GM19328 (cell line): Measurements from ENCODE around the gene NOL9.

Experiments
- ATAC-seq: cut with Tn5 transposase; IDR thresholded peaks from one replicate; pipeline ENCODE4 v1.9.1; 2021; ENCODE audit warnings: mild to moderate bottlenecking, moderate library complexity; ENCODE audit not compliant: unreplicated experiment

The NOL9 gene

DNA sequence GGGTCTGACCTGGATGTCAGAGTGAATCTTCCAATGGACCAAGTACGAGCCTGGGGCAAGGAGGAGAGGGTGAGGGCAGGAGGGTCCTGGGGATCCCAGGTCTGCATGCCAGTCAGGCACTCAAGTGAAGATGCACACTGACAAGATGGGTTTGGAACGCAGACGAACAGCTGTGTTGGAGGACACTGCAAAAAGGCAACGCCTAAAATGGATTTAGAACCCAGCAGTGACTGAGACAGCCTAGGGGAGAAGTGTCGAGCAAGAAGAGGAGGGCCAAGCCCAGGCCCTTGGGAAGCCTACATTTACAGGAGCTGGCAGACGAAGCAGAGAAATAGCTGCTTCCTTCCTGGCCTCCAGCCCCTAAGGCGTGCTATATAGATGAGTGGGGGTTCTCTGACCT is 25.8 kb downstream of the NOL9 start:
- no peak for ATAC-seq

DNA sequence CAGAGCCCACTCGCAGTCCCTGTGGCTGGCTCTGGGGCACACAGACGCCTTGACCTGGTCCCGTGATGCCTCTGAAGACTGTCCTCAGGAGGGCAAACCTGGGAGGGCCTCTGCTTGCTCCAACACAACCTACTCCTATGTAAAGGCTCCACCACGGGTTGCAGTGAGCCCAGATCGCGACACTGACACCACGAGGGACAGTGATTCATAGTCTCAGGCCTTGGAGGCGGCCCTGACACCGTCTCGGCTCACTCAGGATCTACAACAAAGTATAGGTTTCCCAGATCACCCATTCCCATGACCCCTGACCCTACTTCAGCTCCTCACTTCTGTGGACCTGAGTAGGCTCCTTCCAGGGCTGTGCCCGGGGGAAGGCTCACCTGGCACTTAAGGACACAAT is 28.0 kb downstream of the NOL9 start:
- ATAC-seq: no peak

DNA sequence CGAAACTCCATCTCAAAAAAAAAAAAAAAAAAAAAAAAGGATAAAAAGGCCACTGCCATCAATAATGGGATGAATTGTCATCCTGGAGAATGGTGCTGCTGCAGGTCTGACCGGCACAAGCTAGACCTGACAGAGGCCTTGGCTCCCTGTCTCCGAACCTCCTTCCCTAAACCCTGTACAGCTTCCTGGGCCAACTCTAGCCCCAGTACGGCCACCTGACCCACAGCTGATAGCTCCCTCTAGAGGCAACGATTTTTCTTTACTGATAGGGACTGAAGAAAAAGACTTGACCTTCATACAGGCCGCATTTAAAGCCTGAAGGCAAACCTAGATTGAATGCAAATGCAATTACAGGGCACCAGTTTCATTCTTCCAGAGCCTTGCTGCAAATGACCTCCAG is 30.7 kb downstream of the NOL9 start:
- ATAC-seq: no peak

DNA sequence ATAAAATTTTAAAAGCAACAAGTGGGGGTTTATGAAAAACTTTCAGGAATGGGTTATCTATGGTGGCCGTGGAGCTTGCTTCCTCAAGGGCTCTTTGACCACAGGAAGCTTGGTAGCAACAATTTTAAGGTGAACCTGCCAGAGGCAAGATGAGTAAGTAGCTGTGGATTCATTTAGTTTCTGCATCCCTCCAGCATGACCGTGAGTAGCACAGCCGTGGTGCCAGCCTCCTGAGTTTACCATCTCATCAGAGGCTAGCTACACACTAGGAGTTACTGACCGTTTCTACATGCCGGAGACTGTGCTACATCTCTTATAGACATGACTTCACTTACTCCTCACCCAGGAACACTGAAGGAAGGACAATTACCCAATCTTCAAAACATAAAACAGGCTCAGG is 32.8 kb downstream of the NOL9 start:
- ATAC-seq: no peak

DNA sequence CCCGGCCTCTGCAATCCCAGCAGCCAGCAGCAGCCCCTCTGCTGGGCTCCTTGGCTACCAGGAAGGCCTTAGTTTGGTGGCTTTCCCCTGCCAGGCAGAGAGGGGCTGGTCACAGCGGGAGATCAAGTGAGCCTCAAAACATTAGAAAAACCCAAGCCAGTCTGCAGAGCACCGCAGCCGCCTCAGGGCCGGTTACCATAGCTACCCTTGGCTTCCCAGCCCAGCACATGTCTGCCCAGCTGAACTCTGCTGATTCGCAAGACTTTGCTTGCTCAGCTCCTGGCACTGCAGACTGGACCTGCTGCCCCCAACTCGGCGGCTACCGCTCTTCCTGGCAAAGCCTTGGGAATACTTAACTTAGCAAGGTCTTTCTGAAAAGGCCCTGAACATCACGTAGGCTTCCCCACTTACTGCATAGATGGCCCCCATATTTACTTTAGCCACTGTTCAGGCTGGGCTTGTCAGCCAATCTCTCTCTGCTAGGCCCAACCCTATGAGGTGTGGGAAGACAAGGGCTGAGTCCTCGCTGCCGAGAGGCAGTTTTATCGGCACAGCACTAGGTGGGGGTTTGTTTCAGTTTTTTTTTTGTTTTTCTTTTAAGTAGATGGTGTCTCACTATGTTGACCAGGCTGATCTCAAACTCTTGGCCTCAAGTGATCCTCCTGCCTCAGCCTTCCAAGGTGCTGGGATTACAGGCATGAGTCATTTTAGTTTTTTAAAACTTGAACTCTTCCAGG is 34.2 kb downstream of the NOL9 start:
- ATAC-seq: no peak

DNA sequence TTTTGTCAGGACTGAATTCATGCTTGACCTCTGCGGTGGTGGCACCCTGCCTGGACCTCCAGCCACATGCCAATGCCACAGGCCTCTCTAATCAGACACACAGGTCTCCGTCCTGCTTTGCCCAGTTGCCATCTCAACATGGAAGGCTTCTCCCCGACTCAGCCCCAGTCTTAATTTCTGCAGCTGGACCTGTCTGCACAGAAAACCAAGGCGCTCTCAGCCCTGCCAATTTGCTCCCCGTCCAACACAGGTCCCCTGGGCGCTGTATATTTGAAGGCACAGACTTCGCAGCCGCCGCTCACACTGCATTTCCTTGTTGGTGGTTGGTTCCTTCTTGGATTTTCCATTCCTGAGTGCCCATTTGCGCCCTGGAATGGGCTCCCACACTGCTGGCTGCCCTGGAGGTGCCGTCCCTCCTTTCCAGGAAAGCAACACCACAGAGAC is 34.8 kb downstream of the NOL9 start:
- ATAC-seq: no peak

DNA sequence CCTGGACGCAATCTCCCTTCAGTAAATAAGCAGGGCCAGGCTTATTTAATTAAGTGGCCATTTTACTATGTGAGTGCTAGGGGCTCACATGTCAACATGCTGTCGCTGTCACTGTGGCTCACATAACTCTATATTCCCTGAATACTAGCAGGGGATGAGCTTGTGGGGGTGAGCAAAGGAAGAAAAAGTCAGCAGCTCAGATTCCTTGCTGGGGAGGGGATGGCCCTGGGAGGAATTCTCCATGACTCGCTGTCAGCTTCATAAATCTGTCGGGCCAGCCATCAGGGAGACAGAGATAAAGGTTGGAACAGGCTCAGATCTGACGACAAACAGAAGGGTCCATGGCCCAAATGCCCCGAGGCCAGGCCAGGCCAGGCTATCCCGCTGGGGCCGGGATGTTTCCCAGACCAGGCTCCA is 36.9 kb downstream of the NOL9 start:
- no peak for ATAC-seq

DNA sequence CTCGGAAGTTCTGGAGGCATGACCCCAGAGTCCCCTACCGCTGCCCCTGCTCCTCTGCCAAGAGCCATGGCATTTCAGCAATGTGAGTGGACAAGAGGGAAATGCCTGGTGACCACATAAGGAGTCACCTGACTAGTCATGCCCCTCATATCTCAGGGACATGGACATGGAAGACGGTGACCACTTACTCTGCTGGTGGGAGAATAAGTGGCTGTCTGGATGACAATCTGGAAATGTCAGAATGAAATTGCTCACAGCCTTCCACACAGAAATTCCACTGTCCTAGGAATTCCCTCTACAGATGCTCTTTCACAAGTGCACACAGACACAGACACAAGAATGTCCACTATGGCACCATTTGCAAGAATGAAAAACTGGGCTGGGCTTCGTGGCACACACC is 38.5 kb downstream of the NOL9 start:
- no peak for ATAC-seq

DNA sequence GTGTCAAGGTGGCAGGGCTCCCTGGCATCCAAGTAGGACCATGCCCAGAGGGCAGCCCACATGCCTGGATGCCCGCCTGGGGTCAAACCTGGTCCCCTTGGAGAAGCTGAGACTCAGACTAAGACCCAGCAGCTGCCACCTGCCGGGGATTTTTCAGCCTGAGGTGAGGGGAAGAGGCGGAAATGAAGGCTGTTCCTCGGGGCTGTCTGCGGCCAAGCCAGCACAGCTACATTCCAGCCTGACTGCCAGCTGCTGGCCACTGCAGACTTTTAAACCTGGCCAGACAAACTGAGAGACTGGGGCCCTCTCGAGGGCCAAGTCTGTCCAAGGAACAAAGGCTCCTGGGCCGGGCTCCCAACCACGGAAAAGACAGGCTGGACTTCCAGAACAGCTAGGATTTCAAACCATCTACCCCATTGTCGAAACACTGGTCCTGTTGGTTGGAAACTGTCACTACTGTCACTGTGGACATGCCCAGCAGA is 41.0 kb downstream of the NOL9 start:
- ATAC-seq: no peak

DNA sequence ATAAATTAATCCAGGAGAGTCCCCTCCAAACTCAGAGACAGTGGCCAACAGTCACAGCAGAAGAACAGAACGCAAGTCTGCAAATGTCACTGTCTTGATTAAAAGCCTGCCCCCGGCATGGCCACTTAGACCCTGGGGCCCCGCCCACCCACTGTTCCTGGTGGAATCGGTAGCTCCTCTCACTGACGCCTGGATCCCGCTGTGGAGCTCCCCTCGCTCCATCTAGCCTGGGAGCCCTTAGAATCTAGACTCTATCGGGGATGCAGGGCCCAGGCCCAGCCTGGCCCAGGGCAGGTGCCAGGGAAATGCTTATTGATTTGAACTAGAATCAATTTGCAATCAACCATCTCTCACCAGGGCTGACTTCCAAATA is 41.4 kb downstream of the NOL9 start:
- no peak for ATAC-seq

DNA sequence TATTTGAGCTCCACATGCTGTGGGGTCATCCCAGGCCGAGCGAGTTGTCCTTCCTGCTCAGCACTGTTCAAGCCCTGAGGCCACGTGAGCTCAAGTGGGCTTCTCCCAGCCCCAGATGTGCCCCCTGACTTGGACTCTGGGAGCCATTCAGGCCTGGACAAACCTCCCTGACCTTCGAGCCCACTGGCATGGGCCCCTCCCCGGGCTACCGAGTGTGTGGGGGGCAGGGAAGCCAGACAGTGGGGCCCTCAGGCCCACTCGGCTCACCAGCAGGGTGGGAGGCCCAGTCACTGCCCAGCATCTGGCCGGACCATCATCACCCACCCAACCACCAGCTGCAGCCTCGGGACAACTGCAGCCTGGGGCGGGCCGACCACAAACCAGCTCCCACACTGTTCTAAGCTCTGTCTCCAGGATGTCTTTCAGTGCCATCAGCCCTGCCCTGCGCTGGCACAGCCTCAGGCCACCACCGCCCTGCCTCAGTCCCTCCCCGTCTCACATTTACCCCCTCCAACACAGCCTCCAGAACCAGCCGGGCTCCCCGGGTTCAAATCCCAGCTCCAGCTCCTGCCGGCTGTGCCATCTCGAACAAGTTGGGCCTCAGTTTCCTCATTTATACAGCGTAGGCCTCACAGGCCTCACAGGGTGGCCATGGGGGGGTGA is 41.9 kb downstream of the NOL9 start:
- ATAC-seq: no peak

DNA sequence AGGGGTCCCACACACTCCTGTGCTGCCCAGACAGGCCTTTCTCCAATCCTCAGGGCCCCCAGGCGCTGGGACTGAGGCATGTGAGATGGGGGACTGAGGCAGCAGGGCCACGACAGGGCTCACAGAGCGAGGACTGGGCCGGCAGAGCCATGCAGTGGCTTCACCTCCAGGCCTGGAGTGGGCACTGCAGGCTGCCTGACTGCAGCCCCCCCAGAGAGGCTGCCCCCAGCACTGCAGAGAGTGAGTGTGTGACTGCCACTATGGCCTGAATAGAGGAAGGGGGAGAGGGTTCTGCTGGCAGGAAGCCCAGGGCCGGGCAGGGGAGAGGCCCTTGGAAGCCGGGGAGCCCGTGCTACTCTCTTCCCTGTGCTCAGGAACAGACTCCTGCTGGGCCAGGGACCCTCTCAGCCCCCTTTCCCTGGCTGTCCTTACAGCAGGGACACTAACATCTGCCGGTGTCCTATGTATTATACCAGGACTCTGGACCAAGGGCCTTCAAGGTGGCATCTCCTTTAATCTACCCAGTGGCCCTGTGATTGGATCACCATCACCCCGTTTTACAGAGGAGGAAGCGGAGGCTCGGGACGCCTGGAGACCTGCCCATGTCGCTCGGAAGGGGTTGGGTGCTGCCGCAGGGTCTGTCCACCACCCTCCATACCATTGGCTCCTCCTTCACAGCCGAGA is 42.6 kb downstream of the NOL9 start:
- ATAC-seq: no peak

DNA sequence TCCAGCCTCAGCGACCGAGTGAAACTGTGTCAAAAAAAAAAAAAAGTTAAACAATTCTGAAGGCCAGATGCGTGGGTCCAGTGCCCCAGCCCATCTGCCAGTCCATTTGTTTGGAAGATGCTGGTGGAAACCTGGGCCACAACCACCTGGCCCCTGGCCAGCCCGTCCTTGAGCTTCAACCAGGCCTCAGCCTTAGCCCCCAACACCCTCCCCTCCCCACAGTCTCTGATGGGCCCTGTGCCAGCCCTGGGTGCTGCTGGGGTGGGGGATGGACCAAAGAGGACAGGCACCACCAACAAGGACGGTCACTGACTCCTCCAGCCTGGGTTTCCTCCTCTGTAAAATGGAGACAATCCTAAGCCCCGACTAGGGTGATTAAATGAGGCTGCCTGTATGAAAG is 43.3 kb downstream of the NOL9 start:
- ATAC-seq: no peak

DNA sequence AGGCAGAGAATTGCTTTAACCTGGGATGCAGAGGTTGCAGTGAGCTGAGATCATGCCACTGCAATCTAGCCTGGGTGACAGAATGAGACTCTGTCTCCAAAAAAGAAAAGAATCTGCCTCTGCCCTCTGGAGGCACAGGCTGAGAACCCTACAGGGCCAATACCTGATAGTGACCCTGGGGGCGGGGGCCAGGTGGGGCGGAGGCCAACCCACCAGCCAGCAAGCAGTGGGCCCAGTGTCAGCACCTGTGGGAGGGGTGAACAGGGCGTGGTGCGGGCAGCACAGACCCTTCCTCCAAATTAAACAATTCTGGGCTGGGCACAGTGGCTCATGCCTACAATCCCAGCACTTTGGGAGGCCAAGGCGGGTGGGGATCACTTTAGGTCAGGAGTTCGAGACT is 43.8 kb downstream of the NOL9 start:
- ATAC-seq: no peak

DNA sequence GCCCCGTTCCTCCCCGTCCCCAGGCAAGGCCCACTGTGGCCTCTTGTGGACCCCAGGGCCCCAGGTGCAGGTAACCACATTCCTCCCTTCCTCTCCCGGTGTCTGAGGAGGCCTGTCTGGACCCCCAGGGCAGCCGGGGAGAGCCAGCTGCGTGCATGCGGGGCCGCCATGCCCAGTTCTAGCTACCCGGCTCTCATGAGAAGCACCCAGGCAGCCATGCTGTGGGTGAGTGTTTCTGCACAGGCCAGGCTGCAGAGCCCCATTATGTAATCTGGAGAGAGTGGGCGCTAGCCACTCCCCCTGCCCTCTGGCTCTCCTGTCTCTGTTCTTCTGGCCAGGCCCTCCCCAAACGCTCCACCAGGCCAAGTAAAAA is 44.4 kb downstream of the NOL9 start:
- no peak for ATAC-seq

DNA sequence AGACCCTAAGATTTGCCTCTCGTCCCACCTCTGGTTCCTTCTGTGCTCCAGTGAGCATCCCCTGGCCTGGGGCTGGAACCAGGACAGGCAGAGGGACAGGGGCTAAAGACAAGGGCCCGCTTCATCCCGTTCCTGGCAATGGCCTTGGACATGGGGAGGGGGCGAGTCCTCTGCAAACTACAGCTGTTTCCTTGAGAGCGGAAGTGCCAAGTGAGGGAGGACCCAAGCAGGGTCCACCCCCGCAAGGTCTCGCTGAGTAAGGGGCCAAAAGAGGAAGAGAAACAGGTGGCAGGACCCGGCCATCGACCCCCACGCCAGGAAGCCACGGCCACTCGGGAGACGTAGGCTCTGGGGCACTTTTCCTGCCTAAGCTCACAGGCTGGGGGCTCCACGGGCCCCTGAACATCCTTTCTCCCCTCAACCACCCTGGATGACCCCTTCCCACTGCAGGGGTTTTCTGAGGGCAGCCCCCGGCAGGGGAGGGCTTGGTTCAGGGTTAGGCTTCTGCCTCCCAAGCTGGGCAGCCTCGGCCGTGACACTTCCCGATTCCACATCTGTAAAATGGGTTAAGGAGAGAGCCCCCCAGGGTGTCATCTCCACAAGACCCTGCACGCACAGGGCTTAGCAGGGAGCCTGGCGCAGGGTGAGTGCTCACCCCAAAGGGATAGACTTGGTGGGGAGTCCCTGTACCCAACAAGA is 44.9 kb downstream of the NOL9 start:
- no peak for ATAC-seq

DNA sequence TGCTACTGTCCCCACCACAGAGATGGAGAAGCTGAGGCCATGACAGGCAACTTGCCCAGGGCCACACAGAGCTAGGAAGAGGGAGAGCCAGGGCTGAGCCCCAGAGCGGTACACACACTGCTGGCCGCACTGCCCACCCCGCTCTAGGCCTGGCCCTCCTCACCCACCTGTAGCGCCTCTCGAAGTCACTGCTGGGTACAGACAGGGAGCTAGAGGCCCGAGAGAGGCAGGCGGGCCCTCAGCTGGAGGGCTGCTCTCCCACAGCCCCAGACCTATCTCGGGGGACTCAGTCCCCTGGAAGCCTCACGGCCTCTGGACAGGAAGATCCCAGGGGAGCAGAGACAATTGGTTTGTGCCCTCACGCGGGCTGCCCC is 45.5 kb downstream of the NOL9 start:
- ATAC-seq: no peak

DNA sequence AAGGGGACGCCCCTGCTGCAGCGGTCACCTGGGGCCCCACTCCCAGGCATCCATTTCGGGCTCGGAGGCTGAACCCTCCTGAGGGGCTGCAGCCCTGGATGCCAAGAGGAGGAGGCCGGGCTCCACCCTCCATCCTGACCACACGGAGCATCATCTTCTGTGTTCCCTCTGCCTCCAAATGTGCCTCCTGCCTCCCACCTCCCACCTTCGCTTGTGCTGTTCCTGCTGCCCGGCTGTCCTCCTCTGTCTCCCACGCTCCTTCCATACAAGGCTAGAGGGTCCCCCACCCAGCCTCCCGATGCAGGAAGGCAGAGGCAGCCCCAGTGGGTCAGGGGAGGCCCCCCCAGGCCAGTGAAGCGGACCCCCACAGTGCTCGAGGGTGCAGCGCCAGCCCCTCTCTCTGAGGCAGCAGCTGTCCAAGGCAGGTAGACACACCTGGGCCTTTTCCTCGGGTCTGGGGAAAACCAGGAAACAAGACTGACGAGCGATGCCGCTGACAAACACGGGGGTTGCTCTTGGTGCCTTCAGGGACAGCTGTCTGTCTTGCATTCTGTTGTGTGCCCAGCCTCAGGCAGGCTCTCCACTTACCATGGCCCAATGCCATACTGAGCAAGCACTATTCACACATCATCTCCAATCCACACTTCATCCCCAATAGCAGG is 46.0 kb downstream of the NOL9 start:
- ATAC-seq: no peak

DNA sequence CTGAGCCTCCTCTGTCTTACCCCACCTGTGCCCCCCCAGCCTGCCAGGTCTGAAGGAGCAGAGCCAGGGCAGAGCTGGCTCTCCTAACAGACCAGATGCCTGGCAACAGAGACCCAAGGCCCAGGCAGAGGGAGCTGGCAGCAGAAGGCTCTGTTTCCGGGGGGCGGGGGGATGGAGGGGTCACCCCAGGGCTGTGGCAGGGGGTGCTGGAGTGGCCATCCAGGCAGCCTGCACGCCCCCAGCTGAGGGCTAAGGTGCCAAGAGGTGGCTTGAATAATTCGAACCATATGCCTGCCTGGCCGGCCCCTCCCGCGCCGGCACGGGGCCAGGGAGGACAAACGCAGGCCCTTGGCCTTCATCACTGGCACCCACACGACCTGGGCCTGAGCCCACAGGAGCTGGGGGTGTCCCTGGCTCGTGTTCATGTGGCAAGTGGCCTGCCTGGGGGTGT is 46.8 kb downstream of the NOL9 start:
- no peak for ATAC-seq

DNA sequence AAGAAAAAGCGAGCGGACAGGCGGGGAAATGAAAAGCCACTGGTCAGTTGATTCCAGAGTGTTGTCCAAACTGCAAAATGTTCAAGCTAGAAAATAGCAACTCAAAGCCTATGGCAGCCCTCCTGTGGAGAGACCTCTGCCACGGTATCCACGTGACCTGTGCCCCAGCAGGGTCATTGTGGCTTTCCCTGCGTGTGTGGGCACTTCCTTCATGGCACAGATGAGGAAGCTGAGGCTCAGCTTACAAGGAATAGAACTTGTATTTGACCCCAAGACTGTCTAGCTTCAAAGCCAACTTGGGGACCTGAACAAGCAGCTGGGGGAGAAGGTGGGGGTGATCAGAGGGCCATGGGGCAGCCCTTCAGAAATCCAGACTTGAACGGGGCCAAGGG is 47.3 kb downstream of the NOL9 start:
- no peak for ATAC-seq
